ENCODE results near the gene PADI2.

Gene PADI2
- total RNA-seq = 0 to 1.1 (median 0.31) reads per million in 4 donors

- DNase-seq = peak in 3 of 5 donors; percentile 24 to 40 (median 27)
These were observed at the start of gene PADI2 for GRCh38 chr1:17119076-17119772. PADI2 (minus strand) TSS chr1:17119451; CDS start chr1:17119371, 80 bp downstream.

GRCh38 chr1:17168091-17168876 lies 49.0 kb upstream of the PADI2 start:
- no peak for DNase-seq

GRCh38 chr1:17167786-17168090 lies 48.5 kb upstream of the PADI2 start:
- DNase-seq = no peak

- no peak for DNase-seq
These were observed 48.0 kb upstream of the PADI2 start for GRCh38 chr1:17167041-17167785.

GRCh38 chr1:17165823-17166222 lies 46.6 kb upstream of the PADI2 start:
- DNase-seq = no peak

- no peak for DNase-seq
These were observed 44.8 kb upstream of the PADI2 start for GRCh38 chr1:17163789-17164666.

DNA sequence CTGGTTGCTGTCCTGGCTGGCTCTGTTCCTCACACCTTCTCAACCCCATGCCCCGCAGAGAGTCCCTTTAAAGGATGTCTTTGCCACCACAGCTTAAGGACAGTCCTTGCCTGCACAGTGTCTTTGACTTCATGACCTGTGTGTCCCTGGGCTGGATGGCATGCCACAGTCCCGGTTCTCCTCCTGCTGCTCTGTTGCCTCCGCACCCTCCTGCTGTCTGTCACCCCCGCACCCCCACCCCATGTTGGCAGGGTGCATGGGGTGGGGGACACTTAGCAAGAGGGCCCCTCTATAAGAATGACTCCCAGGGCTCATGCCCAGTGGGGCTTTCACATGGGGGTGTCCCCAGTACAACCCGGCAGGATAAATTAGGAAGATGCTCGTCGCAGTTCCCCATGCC lies 44.1 kb upstream of the PADI2 start:
- no peak for DNase-seq

DNA sequence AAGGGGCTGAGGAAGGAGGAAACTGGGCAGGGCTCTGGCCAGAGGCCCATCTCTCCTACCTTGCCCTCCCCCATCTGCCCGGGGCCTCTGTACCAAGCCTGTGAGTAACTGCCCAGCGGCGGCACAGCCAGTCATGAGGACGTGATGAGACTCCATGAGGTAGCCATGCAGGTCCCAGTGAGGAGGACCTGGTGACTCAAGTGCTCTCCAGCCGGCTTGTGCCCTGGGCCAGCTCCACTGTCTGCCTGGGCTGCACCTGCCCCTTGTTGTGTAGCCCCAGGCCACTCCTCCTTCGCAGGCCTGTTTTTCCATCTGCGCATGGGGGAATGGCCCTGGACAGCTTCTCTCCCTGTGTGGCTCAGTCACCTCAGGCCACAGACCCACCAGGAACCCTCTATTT lies 43.7 kb upstream of the PADI2 start:
- DNase-seq = no peak

DNA sequence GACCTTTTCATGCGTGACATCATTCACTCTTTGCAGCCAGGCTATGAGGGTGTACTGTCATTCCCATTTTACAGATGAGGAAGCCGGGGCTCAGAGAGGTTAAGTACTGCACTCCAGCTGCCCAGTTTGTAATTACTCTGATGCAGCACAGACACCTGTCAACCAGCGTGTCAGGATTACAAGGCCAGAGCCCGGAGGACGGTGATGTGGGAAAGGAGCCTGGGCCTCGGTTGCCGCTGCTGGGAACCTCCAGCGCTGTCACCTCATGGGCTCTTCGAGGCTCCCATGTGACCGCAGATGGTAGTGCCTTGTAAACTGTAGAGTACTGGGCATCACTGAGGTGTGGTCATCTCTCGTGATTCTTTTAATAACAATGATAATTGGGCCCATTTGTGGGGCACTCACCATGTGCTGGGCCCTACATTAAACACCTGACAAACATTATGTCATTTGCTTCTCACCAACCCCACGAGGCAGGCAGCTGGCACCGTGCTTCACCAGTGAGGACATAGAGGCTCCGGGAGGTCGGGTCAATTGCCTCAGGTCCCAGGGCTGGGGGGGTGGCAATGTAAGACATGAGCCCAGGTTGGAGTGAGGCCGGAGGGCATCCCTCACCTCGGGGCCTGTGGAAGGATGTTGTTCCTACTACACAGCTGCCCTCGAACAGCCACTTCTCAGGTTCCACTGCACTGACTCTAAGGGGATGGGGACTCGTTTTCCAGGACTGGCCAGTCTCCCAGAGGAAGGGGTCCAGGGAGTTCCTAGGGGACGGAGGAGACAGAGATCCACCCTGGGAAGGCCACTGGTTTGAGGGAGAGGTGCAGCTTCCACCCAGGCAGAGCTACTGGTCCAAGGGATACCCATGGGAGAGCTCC lies 42.9 kb upstream of the PADI2 start:
- DNase-seq = no peak

- DNase-seq = peak in 1 of 5 donors; percentile 12
These were observed 42.0 kb upstream of the PADI2 start for GRCh38 chr1:17161137-17161740.

DNA sequence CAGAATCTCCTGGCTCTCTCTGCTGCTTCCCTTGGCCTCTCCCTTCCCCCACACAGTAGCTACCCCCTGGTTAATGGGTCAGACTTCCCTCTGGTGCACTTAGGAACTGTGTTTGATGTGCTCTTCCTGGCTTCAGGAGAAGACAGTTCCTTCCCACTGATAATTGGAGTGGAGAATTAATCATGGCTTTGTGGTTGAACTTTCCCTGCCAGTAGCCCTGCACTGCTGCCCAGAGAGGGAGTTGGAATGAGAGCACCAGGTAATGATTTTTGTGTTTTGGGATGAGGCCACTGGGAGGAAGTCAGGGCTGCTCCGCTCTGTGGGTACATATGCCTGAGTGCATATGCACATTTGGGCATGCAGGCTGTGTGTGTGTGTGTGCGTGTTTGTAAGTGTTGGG lies 39.7 kb upstream of the PADI2 start:
- no peak for DNase-seq

- DNase-seq = peak in 1 of 5 donors; percentile 27
These were observed 36.9 kb upstream of the PADI2 start for GRCh38 chr1:17156108-17156507.

- no peak for DNase-seq
These were observed 36.1 kb upstream of the PADI2 start for GRCh38 chr1:17155257-17155920.

- no peak for DNase-seq
These were observed 30.5 kb upstream of the PADI2 start for GRCh38 chr1:17149771-17150170.

DNA sequence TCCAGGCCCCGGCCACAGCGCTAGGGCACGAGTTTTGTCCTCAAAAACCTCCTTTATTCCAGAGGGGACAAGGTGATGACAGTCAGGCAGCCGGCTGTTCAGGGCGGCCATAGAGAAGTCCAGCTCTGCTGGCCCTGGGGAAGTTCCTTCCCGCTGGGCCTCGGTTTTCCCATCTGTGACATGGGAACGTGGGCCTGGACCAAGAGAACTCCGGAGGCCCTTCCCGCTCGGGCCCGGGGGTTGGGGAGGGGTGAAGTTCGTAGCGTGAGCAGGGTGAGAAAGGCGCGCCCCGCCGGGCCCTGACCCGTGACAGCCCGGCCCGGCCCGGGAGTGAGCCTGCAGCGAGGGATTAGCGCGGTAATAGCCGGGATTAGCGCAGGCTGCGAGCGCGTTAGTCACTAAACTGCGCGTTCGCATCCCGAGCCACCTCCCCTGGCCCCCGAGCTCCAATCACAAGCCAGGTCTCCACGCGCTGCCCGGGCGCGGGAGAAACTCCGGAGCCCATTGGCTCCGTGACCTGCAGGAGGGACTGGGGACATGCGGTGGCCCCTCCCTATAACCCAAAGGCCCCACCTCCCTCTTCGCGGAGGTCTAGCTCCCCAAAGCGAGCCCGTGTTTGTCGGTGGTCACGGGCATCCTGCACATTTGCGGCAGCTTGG lies 29.8 kb upstream of the PADI2 start:
- DNase-seq = no peak

GRCh38 chr1:17145648-17146047 lies 26.4 kb upstream of the PADI2 start:
- no peak for DNase-seq

- no peak for DNase-seq
These were observed 24.5 kb upstream of the PADI2 start for GRCh38 chr1:17143760-17144159.

DNA sequence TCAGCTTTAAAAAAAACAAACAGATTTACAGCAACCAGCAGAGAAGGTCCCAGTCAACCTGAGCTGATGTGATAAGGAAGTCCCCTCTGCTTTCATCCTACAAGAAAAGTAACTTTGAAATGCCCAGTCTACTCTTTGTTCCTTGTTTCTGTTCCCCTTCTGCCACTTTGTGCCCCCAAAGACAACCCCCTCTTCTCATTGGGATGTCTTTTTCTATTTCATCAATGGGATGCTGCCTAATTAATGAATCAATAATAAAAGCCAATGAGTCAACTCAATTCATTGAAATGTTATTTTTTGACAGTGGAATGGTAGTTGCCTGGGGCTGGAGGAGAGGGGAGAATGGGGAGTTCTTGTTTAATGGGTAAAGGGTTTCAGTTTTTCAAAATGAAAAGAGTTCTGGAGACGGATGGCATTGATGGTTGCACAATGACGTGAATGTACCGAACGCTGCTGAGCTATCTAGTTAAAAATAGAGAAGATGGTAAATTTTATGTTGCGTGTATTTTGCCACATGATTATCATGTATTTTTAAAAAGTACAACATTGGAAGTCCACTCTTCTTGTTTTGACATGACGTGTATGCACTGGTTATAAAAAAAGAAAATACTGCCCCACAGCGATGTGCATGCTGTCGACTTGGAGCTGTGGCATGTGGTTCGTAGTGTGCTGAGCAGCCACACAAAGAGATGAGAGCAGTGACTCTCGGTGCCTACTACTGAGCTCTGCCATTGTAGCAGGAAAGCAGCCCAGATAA lies 22.4 kb upstream of the PADI2 start:
- no peak for DNase-seq

DNA sequence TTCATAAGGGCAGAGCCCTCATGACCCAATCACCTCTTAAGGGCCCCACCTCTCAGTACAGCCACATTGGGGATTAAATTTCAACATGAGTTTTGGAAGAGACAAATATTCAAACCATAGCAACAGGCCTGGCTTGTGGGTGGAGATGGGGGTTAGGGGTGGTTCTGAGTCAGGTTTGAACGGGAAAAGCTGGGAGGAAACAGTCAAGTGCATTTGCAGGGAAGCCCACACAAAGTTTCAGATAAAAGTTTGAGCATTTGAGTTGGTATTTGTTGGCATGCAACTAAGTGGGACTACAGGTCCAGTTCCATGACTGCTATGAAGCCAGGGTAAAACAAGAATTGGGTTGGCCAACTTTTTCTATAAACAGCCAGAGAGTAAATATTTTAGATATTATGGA lies 21.0 kb upstream of the PADI2 start:
- DNase-seq = no peak

Measured in T-helper 1 cell (primary cell).